Measurements from ENCODE around the gene HIVEP1. TPM values are rescaled to one million over a fixed set of nuclear protein-coding genes. Genes with fewer than 3 reads are reported as not detected.

Gene HIVEP1
- total RNA-seq, 1 experiment from 2014 or later = 16.7 TPM

DNA sequence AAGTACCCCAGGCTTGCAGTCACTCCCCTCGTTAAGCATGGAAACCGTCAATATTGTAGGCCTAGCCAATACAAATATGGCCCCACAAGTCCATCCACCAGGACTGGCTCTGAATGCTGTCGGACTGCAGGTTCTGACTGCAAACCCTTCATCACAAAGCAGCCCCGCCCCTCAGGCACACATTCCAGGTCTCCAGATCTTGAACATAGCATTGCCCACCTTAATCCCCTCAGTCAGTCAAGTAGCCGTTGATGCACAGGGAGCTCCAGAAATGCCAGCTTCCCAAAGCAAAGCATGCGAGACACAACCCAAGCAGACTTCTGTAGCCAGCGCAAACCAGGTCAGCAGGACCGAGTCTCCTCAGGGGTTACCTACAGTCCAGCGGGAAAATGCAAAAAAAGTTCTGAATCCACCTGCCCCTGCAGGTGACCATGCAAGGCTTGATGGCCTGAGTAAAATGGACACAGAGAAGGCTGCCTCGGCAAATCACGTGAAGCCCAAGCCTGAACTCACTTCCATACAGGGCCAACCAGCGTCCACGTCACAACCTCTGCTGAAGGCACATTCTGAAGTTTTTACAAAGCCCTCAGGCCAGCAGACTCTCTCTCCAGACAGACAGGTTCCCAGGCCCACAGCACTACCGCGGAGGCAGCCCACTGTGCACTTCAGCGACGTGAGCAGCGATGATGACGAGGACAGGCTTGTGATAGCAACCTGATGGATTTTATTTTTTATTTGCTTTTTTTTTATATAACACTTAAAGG is 151.8 kb downstream of the HIVEP1 start:
- H3K36me3 ChIP-seq (ENCODE audit: control insufficient read depth, insufficient read depth, low read length) = no peaks in the 10 kb centered on the region; the same call in 1 of the 2 replicates
- H3K27ac ChIP-seq (ENCODE audit: low read length) = no peak overlapping the region
- ChIA-PET POLR2A (no interaction called here), CTCF (no interaction called here)
- ATAC-seq (no peak), DNase-seq (ENCODE audit: low read depth, low spot score) (no peak)
- in situ Hi-C loops (cut with HindIII; ENCODE audit: low pct_unique_long_range_greater_than_20kb, low sequenced_read_pairs) = no loop called here
- H3K27me3 ChIP-seq (ENCODE audit: control insufficient read depth, insufficient read depth, low read length) = no peaks in the 10 kb centered on the region
- TF ChIP-seq TCF7L2 (IDR thresholded peaks at IDR 0.05; ENCODE audit: low read depth, low read length) = no peak
- no peak for TF ChIP-seq REST (IDR thresholded peaks at IDR 0.05; ENCODE audit: insufficient read depth in 1 of 2, low read depth in 2 of 2, low read length in 1 of 2)
- no peak for TF ChIP-seq POLR2AphosphoS5 (IDR thresholded peaks at IDR 0.05; ENCODE audit: low read depth, low read length)
- TF ChIP-seq, protein P1, sequence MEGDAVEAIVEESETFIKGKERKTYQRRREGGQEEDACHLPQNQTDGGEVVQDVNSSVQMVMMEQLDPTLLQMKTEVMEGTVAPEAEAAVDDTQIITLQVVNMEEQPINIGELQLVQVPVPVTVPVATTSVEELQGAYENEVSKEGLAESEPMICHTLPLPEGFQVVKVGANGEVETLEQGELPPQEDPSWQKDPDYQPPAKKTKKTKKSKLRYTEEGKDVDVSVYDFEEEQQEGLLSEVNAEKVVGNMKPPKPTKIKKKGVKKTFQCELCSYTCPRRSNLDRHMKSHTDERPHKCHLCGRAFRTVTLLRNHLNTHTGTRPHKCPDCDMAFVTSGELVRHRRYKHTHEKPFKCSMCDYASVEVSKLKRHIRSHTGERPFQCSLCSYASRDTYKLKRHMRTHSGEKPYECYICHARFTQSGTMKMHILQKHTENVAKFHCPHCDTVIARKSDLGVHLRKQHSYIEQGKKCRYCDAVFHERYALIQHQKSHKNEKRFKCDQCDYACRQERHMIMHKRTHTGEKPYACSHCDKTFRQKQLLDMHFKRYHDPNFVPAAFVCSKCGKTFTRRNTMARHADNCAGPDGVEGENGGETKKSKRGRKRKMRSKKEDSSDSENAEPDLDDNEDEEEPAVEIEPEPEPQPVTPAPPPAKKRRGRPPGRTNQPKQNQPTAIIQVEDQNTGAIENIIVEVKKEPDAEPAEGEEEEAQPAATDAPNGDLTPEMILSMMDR (IDR thresholded peaks at IDR 0.05) = no peak
- no peak for TF ChIP-seq SIN3A (IDR thresholded peaks at IDR 0.05; ENCODE audit: borderline replicate concordance, insufficient read depth, low read depth, low read length)
- intact Hi-C loops (cut with micrococcal nuclease; ENCODE audit: unreplicated experiment) = no loop called here
- H3K4me1 ChIP-seq (ENCODE audit: control insufficient read depth, insufficient read depth, low read length) = no peaks in the 10 kb centered on the region
- H3K9me3 ChIP-seq (ENCODE audit: control insufficient read depth, insufficient read depth, low read depth, low read length) = no peaks in the 10 kb centered on the region
- no peak overlapping the region for H3K4me3 ChIP-seq (ENCODE audit: low read depth in 2 of 2, low read length in 2 of 2)
- no TSS peak for BruUV-seq (replicated peaks)

GRCh38 chr6:12164508-12164770 is 152.3 kb downstream of the HIVEP1 start:
- ATAC-seq (no peak), DNase-seq (ENCODE audit: low read depth, low spot score) (no peak)
- in situ Hi-C loops (cut with HindIII; ENCODE audit: low pct_unique_long_range_greater_than_20kb, low sequenced_read_pairs) = no loop called here
- Histone ChIP-seq H3K9me3 (ENCODE audit: control insufficient read depth, insufficient read depth, low read depth, low read length) (no peaks in the 10 kb centered on the region), H3K27me3 (ENCODE audit: control insufficient read depth, insufficient read depth, low read length) (no peaks in the 10 kb centered on the region), H3K4me1 (ENCODE audit: control insufficient read depth, insufficient read depth, low read length) (no peaks in the 10 kb centered on the region), H3K36me3 (ENCODE audit: control insufficient read depth, insufficient read depth, low read length) (no peaks in the 10 kb centered on the region; the same call in 1 of the 2 replicates), H3K27ac (ENCODE audit: low read length) (no peak overlapping the region), H3K4me3 (ENCODE audit: low read depth in 2 of 2, low read length in 2 of 2) (no peak overlapping the region)
- intact Hi-C loops (cut with micrococcal nuclease; ENCODE audit: unreplicated experiment) = no loop called here
- CTCF ChIA-PET = no interaction called here
- TF ChIP-seq, protein P1 (IDR thresholded peaks at IDR 0.05) = no peak
- TF ChIP-seq REST (IDR thresholded peaks at IDR 0.05; ENCODE audit: insufficient read depth in 1 of 2, low read depth in 2 of 2, low read length in 1 of 2) (no peak), POLR2AphosphoS5 (IDR thresholded peaks at IDR 0.05; ENCODE audit: low read depth, low read length) (no peak), TCF7L2 (IDR thresholded peaks at IDR 0.05; ENCODE audit: low read depth, low read length) (no peak), SIN3A (IDR thresholded peaks at IDR 0.05; ENCODE audit: borderline replicate concordance, insufficient read depth, low read depth, low read length) (no peak)
- no TSS peak for BruUV-seq (replicated peaks)
- POLR2A ChIA-PET = no interaction called here

Data from Panc1 (cell line).